GM12878 (cell line): ENCODE results near the gene FOXP1. TPM values are rescaled to one million over a fixed set of nuclear protein-coding genes. Genes with fewer than 3 reads are reported as not detected.

Experiments
- ATAC-seq: fragments of 200-7000 bp; cut with Tn5 transposase; 3 replicates; pipeline ENCODE4 v1.9.1; 2020; ENCODE audit warnings: mild to moderate bottlenecking, moderate library complexity
- BruUV-seq: library from RNA; stranded (reverse); fragments of 400-500 nt; replicated peaks from 2 replicates; lab custom pipeline; 2021; lab: Mats Ljungman, UMichigan
- CTCF ChIA-PET: fragments of 300-600 bp; sonication (Branson Sonifier 250); formaldehyde crosslinking; extraction: SDS; loops from one replicate; lab custom pipeline; 2021; ENCODE audit warnings: inconsistent platforms; lab: Yijun Ruan, JAX
- POLR2A ChIA-PET: fragments of 350-600 bp; formaldehyde crosslinking; extraction: SDS; loops from one replicate; lab custom pipeline; 2021; ENCODE audit warnings: inconsistent platforms; lab: Charles Lee
- RAD21 ChIA-PET: fragments of 300-600 bp; sonication (Branson Sonifier 250); formaldehyde crosslinking; loops from one replicate; lab custom pipeline; 2023; ENCODE audit warnings: antibody characterized with exemption; ENCODE audit not compliant: unreplicated experiment; lab: Charles Lee
- SMC1A ChIA-PET: fragments of 300-600 bp; sonication (Branson Sonifier 250); formaldehyde crosslinking; loops from one replicate; lab custom pipeline; 2023; ENCODE audit not compliant: unreplicated experiment, uncharacterized antibody; lab: Charles Lee
- DNase-seq: peaks from one replicate; pipeline ENCODE4 v3.0.0-alpha.2; 2011; ENCODE audit warnings: low read depth, low spot score
- FAIRE-seq: peaks from 3 replicates; lab custom pipeline; 2011; peaks lifted over from hg19 to GRCh38; lab: Jason Lieb, UNC
- H2AFZ ChIP-seq: 2 replicates; pipeline ENCODE4 v1.6.0; 2011; ENCODE audit warnings: low read depth, low read length, control low read depth; ENCODE audit not compliant: control insufficient read depth
- H3K27ac ChIP-seq: 2 replicates; pipeline ENCODE4 v1.5.1; 2011; ENCODE audit warnings: control low read depth; ENCODE audit not compliant: control insufficient read depth, insufficient read depth
- H3K27me3 ChIP-seq, 2 experiments: replicated peaks in 1 of 2; 2 replicates each; pipeline versions ENCODE4 v1.6.0 to v1.6.1; 2011; ENCODE audit warnings: low read length in 1 of 2; ENCODE audit not compliant: control insufficient read depth in 2 of 2, insufficient read depth in 2 of 2
- H3K36me3 ChIP-seq, 2 experiments: 2 replicates each; pipeline ENCODE4 v1.5.1; 2011; ENCODE audit warnings: low read length in 1 of 2; ENCODE audit not compliant: control insufficient read depth in 2 of 2, insufficient read depth in 2 of 2
- H3K4me1 ChIP-seq: 2 replicates; pipeline ENCODE4 v1.6.1; 2011; ENCODE audit warnings: mild to moderate bottlenecking, low read length, moderate library complexity, mixed read lengths; ENCODE audit not compliant: control insufficient read depth, insufficient read depth
- H3K4me2 ChIP-seq: 2 replicates; pipeline ENCODE4 v1.6.0; 2011; ENCODE audit warnings: control low read depth; ENCODE audit not compliant: control insufficient read depth, insufficient read depth
- H3K4me3 ChIP-seq: fragments of 200-600 bp; sonication (generic); 2 replicates; pipeline ENCODE4 v1.5.1; 2016
- H3K79me2 ChIP-seq: 2 replicates; pipeline ENCODE4 v1.6.0; 2011; ENCODE audit warnings: low read length; ENCODE audit not compliant: control insufficient read depth, insufficient read depth
- H3K9ac ChIP-seq: 2 replicates; pipeline ENCODE4 v1.8.0; 2011; ENCODE audit warnings: low read length, control low read depth, mixed read lengths; ENCODE audit not compliant: control insufficient read depth, insufficient read depth
- H3K9me3 ChIP-seq: replicated peaks from 3 replicates; pipeline ENCODE4 v1.5.1; 2011; ENCODE audit warnings: mild to moderate bottlenecking, low read length; ENCODE audit not compliant: control insufficient read depth, insufficient read depth
- H4K20me1 ChIP-seq: 2 replicates; pipeline ENCODE4 v1.6.0; 2011; ENCODE audit not compliant: control insufficient read depth, insufficient read depth
- IKZF2 ChIP-seq, 2 experiments: fragments of 450-650 bp; IDR thresholded peaks; 2 replicates each; pipeline ENCODE4 v1.6.1; 2017; ENCODE audit warnings: mild to moderate bottlenecking in 2 of 2, moderate library complexity in 2 of 2
- NFXL1 ChIP-seq: fragments of 450-650 bp; IDR thresholded peaks from 2 replicates; pipeline ENCODE4 v1.6.1; 2017; ENCODE audit warnings: antibody characterized with exemption, mild to moderate bottlenecking, borderline replicate concordance
- NR2C2 ChIP-seq: IDR thresholded peaks from 2 replicates; pipeline ENCODE4 v1.6.1; 2011; ENCODE audit warnings: borderline replicate concordance, low read depth; ENCODE audit not compliant: control insufficient read depth, insufficient read length
- SIN3A ChIP-seq: IDR thresholded peaks from 2 replicates; pipeline ENCODE4 v1.6.1; 2012; ENCODE audit warnings: low read depth, low read length, improper control_type of control experiment
- SMAD5 ChIP-seq: IDR thresholded peaks from 2 replicates; pipeline ENCODE4 v1.6.1; 2016; ENCODE audit warnings: antibody characterized with exemption, low read depth
- TARDBP ChIP-seq: IDR thresholded peaks from 2 replicates; pipeline ENCODE4 v1.6.1; 2016; ENCODE audit warnings: borderline replicate concordance
- ZNF217 ChIP-seq: fragments of 450-650 bp; IDR thresholded peaks from 2 replicates; pipeline ENCODE4 v1.6.1; 2017; ENCODE audit warnings: antibody characterized with exemption, mild to moderate bottlenecking
- ZNF274 ChIP-seq: IDR thresholded peaks from one replicate; pipeline ENCODE4 v1.8.0; 2011; ENCODE audit not compliant: insufficient read length, insufficient read depth
- ZNF622 ChIP-seq: fragments of 450-650 bp; IDR thresholded peaks from 2 replicates; pipeline ENCODE4 v1.6.1; 2017; ENCODE audit warnings: mild to moderate bottlenecking, inconsistent platforms
- WGBS: methylation state at CpG from one replicate; pipeline ENCODE4 v1.1.6; 2016; ENCODE audit warnings: low lambda C conversion rate; ENCODE audit not compliant: insufficient replicate concordance, insufficient coverage; ENCODE audit errors: missing lambda C conversion rate; 5-methylcytosine and 5-hydroxymethylcytosine counted together
- in situ Hi-C: fragments of 300-500 bp; cut with MboI; formaldehyde crosslinking; loops from 9 replicates; pipeline ENCODE4 v1.14.3; 2018; ENCODE audit warnings: mixed read lengths
- intact Hi-C: fragments of 100-400 bp; cut with micrococcal nuclease; formaldehyde crosslinking; loops from one replicate; pipeline ENCODE4 v1.14.2; 2022; ENCODE audit not compliant: unreplicated experiment
- polyA plus RNA-seq, 11 experiments: library from polyadenylated mRNA; depleted of rRNA in 4 of 11; unstranded in 6 of 11; stranded (reverse) in 5 of 11; fragments of >200 nt; fragmentation: Nextera tagmentation in 4 of 11; fragmentation: Illumina TruSeq in 1 of 11; extraction: Ambion mirVana in 4 of 11; extraction: Trizol in 1 of 11; gene quantifications; 1 replicate in 1 of 11; 2 replicates in 10 of 11; pipeline versions ENCODE4 v1.2.1 to v1.2.3, GENCODE V29; 2011 to 2016; ENCODE audit warnings: inconsistent platforms in 2 of 11, missing spikeins in 2 of 11, low read depth in 1 of 11
- total RNA-seq, 4 experiments: library from RNA; depleted of rRNA in 3 of 4; stranded (reverse); fragments of >200 nt in 3 of 4; fragmentation: Illumina TruSeq in 1 of 4; extraction: Trizol in 1 of 4; gene quantifications; 2 replicates each; pipeline versions ENCODE4 v1.2.1 to v1.2.3, GENCODE V29; 2013 to 2021
- TF ChIP-seq, protein P1 (sequence below): fragments of 450-650 bp; IDR thresholded peaks from 2 replicates; pipeline ENCODE4 v1.6.1; 2017; ENCODE audit warnings: antibody characterized with exemption, mild to moderate bottlenecking, moderate library complexity
- TF ChIP-seq, protein P2 (sequence below): IDR thresholded peaks from 2 replicates; pipeline ENCODE4 v1.6.1; 2011; ENCODE audit warnings: mild to moderate bottlenecking, low read depth, low read length, moderate library complexity; ENCODE audit not compliant: insufficient replicate concordance
- TF ChIP-seq, protein P3 (sequence below): fragments of 450-650 bp; IDR thresholded peaks from 2 replicates; pipeline ENCODE4 v1.6.1; 2016; ENCODE audit warnings: mild to moderate bottlenecking
- TF ChIP-seq, protein P4 (sequence below): IDR thresholded peaks from 2 replicates; pipeline ENCODE4 v1.6.1; 2011; ENCODE audit warnings: borderline replicate concordance, low read depth, mild to moderate bottlenecking, moderate library complexity, low read length; ENCODE audit not compliant: insufficient read depth, poor library complexity, severe bottlenecking

FOXP1 gene
- total and polyA plus RNA-seq, 10 of the 15 experiments (the other 5 are each of a cell fraction or from before 2014, with no cell fraction given): 0.05 to 1.6 (median 0.20) TPM; not detected in 1

DNA sequence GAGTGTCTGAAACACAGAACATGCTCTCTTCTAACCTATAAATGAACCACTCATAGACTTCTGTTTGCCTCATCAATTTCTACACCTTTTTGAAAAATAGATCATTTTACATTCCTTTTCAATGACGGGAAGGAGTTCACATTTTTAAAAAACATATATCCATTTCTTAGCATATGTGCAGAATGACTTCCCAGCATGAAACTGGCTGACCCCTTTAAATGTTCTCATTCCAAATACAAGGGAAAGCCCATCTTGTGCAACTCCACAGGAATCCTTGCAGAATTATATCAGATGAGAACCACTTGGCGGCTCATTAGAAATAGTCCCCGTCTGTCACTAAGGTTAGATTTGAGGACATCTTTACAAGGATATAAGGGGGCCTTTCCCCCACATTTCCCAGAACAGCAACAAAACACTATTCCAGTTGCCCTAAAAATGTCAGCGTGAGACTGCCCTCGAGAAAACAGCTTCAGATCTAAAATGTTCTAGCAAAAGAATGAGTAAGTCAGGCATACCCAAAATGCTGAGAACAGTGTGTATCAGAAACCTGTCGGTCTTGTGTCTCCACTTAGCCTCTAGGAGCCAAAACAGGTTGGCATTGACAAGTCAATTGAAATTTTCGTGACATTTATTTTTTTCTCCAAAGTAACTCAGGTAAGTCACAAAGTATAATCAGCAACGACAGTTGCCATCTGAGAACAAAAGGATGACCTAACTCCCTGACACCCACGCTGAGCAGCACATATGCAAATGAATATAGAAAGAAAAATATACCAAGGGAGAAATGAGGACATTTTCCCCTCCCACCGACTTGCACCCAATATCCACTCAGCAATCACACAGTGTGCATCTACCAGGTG, 63.1 kb downstream of the FOXP1 start:
- intact Hi-C loops (no loop called here), in situ Hi-C loops (no loop called here)
- TF ChIP-seq, protein P1, sequence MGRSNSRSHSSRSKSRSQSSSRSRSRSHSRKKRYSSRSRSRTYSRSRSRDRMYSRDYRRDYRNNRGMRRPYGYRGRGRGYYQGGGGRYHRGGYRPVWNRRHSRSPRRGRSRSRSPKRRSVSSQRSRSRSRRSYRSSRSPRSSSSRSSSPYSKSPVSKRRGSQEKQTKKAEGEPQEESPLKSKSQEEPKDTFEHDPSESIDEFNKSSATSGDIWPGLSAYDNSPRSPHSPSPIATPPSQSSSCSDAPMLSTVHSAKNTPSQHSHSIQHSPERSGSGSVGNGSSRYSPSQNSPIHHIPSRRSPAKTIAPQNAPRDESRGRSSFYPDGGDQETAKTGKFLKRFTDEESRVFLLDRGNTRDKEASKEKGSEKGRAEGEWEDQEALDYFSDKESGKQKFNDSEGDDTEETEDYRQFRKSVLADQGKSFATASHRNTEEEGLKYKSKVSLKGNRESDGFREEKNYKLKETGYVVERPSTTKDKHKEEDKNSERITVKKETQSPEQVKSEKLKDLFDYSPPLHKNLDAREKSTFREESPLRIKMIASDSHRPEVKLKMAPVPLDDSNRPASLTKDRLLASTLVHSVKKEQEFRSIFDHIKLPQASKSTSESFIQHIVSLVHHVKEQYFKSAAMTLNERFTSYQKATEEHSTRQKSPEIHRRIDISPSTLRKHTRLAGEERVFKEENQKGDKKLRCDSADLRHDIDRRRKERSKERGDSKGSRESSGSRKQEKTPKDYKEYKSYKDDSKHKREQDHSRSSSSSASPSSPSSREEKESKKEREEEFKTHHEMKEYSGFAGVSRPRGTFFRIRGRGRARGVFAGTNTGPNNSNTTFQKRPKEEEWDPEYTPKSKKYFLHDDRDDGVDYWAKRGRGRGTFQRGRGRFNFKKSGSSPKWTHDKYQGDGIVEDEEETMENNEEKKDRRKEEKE: no peak
- TF ChIP-seq SIN3A: no peak
- no peak for TF ChIP-seq ZNF622
- TF ChIP-seq SMAD5: no peak
- no peak for TF ChIP-seq ZNF217
- TF ChIP-seq IKZF2 (IDR thresholded peaks at IDR 0.05): no peak
- no peak for TF ChIP-seq ZNF274
- TF ChIP-seq, protein P2, sequence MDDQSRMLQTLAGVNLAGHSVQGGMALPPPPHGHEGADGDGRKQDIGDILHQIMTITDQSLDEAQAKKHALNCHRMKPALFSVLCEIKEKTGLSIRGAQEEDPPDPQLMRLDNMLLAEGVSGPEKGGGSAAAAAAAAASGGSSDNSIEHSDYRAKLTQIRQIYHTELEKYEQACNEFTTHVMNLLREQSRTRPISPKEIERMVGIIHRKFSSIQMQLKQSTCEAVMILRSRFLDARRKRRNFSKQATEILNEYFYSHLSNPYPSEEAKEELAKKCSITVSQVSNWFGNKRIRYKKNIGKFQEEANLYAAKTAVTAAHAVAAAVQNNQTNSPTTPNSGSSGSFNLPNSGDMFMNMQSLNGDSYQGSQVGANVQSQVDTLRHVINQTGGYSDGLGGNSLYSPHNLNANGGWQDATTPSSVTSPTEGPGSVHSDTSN: no peak
- TF ChIP-seq, protein P3, sequence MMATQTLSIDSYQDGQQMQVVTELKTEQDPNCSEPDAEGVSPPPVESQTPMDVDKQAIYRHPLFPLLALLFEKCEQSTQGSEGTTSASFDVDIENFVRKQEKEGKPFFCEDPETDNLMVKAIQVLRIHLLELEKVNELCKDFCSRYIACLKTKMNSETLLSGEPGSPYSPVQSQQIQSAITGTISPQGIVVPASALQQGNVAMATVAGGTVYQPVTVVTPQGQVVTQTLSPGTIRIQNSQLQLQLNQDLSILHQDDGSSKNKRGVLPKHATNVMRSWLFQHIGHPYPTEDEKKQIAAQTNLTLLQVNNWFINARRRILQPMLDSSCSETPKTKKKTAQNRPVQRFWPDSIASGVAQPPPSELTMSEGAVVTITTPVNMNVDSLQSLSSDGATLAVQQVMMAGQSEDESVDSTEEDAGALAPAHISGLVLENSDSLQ: no peak
- TF ChIP-seq, protein P4, sequence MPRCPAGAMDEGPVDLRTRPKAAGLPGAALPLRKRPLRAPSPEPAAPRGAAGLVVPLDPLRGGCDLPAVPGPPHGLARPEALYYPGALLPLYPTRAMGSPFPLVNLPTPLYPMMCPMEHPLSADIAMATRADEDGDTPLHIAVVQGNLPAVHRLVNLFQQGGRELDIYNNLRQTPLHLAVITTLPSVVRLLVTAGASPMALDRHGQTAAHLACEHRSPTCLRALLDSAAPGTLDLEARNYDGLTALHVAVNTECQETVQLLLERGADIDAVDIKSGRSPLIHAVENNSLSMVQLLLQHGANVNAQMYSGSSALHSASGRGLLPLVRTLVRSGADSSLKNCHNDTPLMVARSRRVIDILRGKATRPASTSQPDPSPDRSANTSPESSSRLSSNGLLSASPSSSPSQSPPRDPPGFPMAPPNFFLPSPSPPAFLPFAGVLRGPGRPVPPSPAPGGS: no peak
- TF ChIP-seq TARDBP: no peak
- no peak for TF ChIP-seq NFXL1
- no peak for TF ChIP-seq NR2C2
- H2AFZ ChIP-seq: no peak overlapping the region
- POLR2A ChIA-PET: no interaction called here
- SMC1A ChIA-PET: no interaction called here
- no peak overlapping the region for H3K9ac ChIP-seq
- H3K4me3 ChIP-seq: no peak overlapping the region
- CTCF ChIA-PET: no interaction called here
- RAD21 ChIA-PET: no interaction called here
- H3K36me3 ChIP-seq: no peaks in the 10 kb centered on the region
- no peak for DNase-seq
- no peaks in the 10 kb centered on the region for H3K4me1 ChIP-seq
- no peaks in the 10 kb centered on the region for H3K27me3 ChIP-seq
- no peak for ATAC-seq
- no peak for FAIRE-seq
- BruUV-seq: no TSS peak
- no peak overlapping the region for H3K27ac ChIP-seq
- no peaks in the 10 kb centered on the region for H3K79me2 ChIP-seq
- 31% methylated on average over 10 of the region's 10 CpGs for WGBS
- H3K9me3 ChIP-seq: no peaks in the 10 kb centered on the region
- no peaks in the 10 kb centered on the region for H4K20me1 ChIP-seq
- no peak overlapping the region for H3K4me2 ChIP-seq
